SK-N-SH (cell line): ENCODE measurements around the gene KRT32. TPM values are rescaled to one million over a fixed set of nuclear protein-coding genes. Genes with fewer than 3 reads are reported as not detected.
"Not testable (repeated sequence)": the region's sequence is repeated elsewhere in the genome, so short reads cannot be mapped to it uniquely, and the experiment has no call there.

Experiments used
- CTCF ChIA-PET: fragments of 300-600, 350-600 bp; formaldehyde crosslinking; extraction: SDS; loops from one replicate; lab custom pipeline; 2021; lab: Yijun Ruan, JAX
- POLR2A ChIA-PET: fragments of 350-600 bp; sonication (Branson Sonifier 250); formaldehyde crosslinking; extraction: SDS; loops from one replicate; lab custom pipeline; 2020; ENCODE audit warnings: antibody characterized with exemption, inconsistent platforms; lab: Yijun Ruan, JAX
- DNase-seq: peaks from one replicate; pipeline ENCODE4 v3.0.0; 2012
- H2AFZ ChIP-seq: fragments of 200-600 bp; sonication (generic); 2 replicates; pipeline ENCODE4 v1.8.1; 2016; ENCODE audit warnings: antibody characterized with exemption, mild to moderate bottlenecking, low read depth
- H3F3A ChIP-seq: fragments of 200-600 bp; sonication (generic); replicated peaks from 2 replicates; pipeline ENCODE3; 2016; ENCODE audit warnings: antibody characterized with exemption, mild to moderate bottlenecking; ENCODE audit not compliant: insufficient read depth
- H3K27ac ChIP-seq, 2 experiments: fragments of 200-500 bp in 1 of 2; fragments of 200-600 bp in 1 of 2; sonication (Bioruptor generic) in 1 of 2; sonication (generic), shearing (Covaris generic) in 1 of 2; 2 replicates each; pipeline versions ENCODE4 v1.5.1 to v1.6.1; 2014 to 2016; ENCODE audit warnings: low read depth in 2 of 2, inconsistent platforms in 1 of 2, low read length in 1 of 2, mild to moderate bottlenecking in 1 of 2, mixed read lengths in 1 of 2
- H3K27me3 ChIP-seq: fragments of 200-600 bp; sonication (generic), shearing (Covaris generic); 2 replicates; pipeline ENCODE4 v1.6.1; 2016; ENCODE audit warnings: mixed run types; ENCODE audit not compliant: insufficient read depth
- H3K36me3 ChIP-seq, 2 experiments: fragments of 200-500 bp in 1 of 2; fragments of 200-600 bp in 1 of 2; sonication (Bioruptor generic) in 1 of 2; sonication (generic) in 1 of 2; replicated peaks in 1 of 2; 2 replicates each; pipeline versions ENCODE3 to v1.5.1; 2014 to 2016; ENCODE audit warnings: low read length in 1 of 2, mild to moderate bottlenecking in 1 of 2; ENCODE audit not compliant: insufficient read depth in 2 of 2, control insufficient read depth in 1 of 2
- H3K4me1 ChIP-seq, 2 experiments: fragments of 200-500 bp in 1 of 2; fragments of 200-600 bp in 1 of 2; sonication (Bioruptor generic) in 1 of 2; sonication (generic), shearing (Covaris generic) in 1 of 2; 2 replicates each; pipeline versions ENCODE4 v1.5.1 to v1.6.1; 2014 to 2016; ENCODE audit warnings: low read depth in 1 of 2, low read length in 1 of 2, mixed run types in 1 of 2; ENCODE audit not compliant: insufficient read depth in 2 of 2, control insufficient read depth in 1 of 2
- H3K4me2 ChIP-seq: fragments of 200-600 bp; sonication (generic), shearing (Covaris generic); 2 replicates; pipeline ENCODE4 v1.6.1; 2017; ENCODE audit warnings: mixed run types
- H3K4me3 ChIP-seq, 2 experiments: fragments of 200-500 bp in 1 of 2; fragments of 200-600 bp in 1 of 2; sonication (Bioruptor generic) in 1 of 2; sonication (generic), shearing (Covaris generic) in 1 of 2; 2 replicates each; pipeline versions ENCODE4 v1.5.1 to v1.8.1; 2014 to 2016; ENCODE audit warnings: low read depth in 2 of 2, inconsistent platforms in 1 of 2, low read length in 1 of 2, mild to moderate bottlenecking in 1 of 2, mixed read lengths in 1 of 2, moderate library complexity in 1 of 2
- H3K79me2 ChIP-seq: fragments of 200-600 bp; sonication (generic); 2 replicates; pipeline ENCODE4 v1.8.1; 2017; ENCODE audit warnings: mild to moderate bottlenecking; ENCODE audit not compliant: insufficient read depth
- H3K9ac ChIP-seq: fragments of 200-600 bp; sonication (generic); 2 replicates; pipeline ENCODE4 v1.6.1; 2017; ENCODE audit warnings: mixed run types
- H3K9me2 ChIP-seq: fragments of 200-600 bp; sonication (generic); 2 replicates; pipeline ENCODE4 v1.6.1; 2017; ENCODE audit warnings: mixed run types
- H3K9me3 ChIP-seq: fragments of 200-600 bp; sonication (generic); 2 replicates; pipeline ENCODE4 v1.6.1; 2017; ENCODE audit warnings: mixed run types, mild to moderate bottlenecking, moderate library complexity
- H4K20me1 ChIP-seq: fragments of 200-600 bp; sonication (generic); 2 replicates; pipeline ENCODE4 v1.6.1; 2017; ENCODE audit warnings: mild to moderate bottlenecking, mixed run types; ENCODE audit not compliant: insufficient read depth
- CHD2 ChIP-seq: fragments of 150-350 bp; IDR thresholded peaks from 2 replicates; pipeline ENCODE4 v1.6.1; 2018; ENCODE audit warnings: low read length; ENCODE audit not compliant: partially characterized antibody
- ELF1 ChIP-seq: IDR thresholded peaks from 2 replicates; pipeline ENCODE4 v1.4.0; 2012
- EP300 ChIP-seq, 2 experiments: IDR thresholded peaks; 2 replicates each; pipeline versions ENCODE4 v1.4.0 to v1.6.1; 2012; ENCODE audit warnings: borderline replicate concordance in 1 of 2, low read depth in 1 of 2, low read length in 1 of 2
- EZH2phosphoT487 ChIP-seq: fragments of 200-600 bp; sonication (generic); IDR thresholded peaks from 2 replicates; pipeline ENCODE4 v1.6.1; 2017; ENCODE audit warnings: low read depth, mixed run types, mild to moderate bottlenecking, antibody characterized with exemption, moderate library complexity, borderline replicate concordance
- FOXJ3 ChIP-seq: sonication (generic); formaldehyde crosslinking; IDR thresholded peaks from 2 replicates; pipeline ENCODE4 v1.5.1; 2020; ENCODE audit warnings: mild to moderate bottlenecking, missing genetic modification reagents
- FOXM1 ChIP-seq: IDR thresholded peaks from 2 replicates; pipeline ENCODE4 v1.4.0; 2012; ENCODE audit warnings: low read depth, mild to moderate bottlenecking
- GABPA ChIP-seq: IDR thresholded peaks from 2 replicates; pipeline ENCODE4 v1.4.0; 2012; ENCODE audit warnings: low read depth, mild to moderate bottlenecking
- MEF2A ChIP-seq: IDR thresholded peaks from 2 replicates; pipeline ENCODE4 v1.4.0; 2012; ENCODE audit warnings: low read depth, borderline replicate concordance
- NRF1 ChIP-seq: IDR thresholded peaks from 2 replicates; pipeline ENCODE4 v1.6.1; 2012; ENCODE audit warnings: low read depth, mild to moderate bottlenecking, low read length
- POLR2AphosphoS5 ChIP-seq: IDR thresholded peaks from 2 replicates; pipeline ENCODE4 v1.6.1; 2012; ENCODE audit warnings: low read depth, low read length
- RFX5 ChIP-seq: IDR thresholded peaks from 2 replicates; pipeline ENCODE4 v1.6.1; 2012; ENCODE audit warnings: mild to moderate bottlenecking, improper control_type of control experiment, low read length
- SMC3 ChIP-seq: IDR thresholded peaks from 2 replicates; pipeline ENCODE4 v1.6.1; 2012; ENCODE audit warnings: low read depth, low read length, improper control_type of control experiment
- TAF1 ChIP-seq: IDR thresholded peaks from 2 replicates; pipeline ENCODE4 v1.6.1; 2012; ENCODE audit warnings: low read depth, mild to moderate bottlenecking, low read length, moderate library complexity, borderline replicate concordance
- TCF12 ChIP-seq: IDR thresholded peaks from 2 replicates; pipeline ENCODE4 v1.4.0; 2012
- TEAD4 ChIP-seq: IDR thresholded peaks from 2 replicates; pipeline ENCODE4 v1.4.0; 2012; ENCODE audit warnings: mild to moderate bottlenecking, borderline replicate concordance; ENCODE audit not compliant: insufficient read depth
- WGBS: methylation state at CpG from one replicate; pipeline ENCODE4 v1.1.6; 2017; ENCODE audit warnings: low lambda C conversion rate; 5-methylcytosine and 5-hydroxymethylcytosine counted together
- polyA plus RNA-seq, 3 experiments: library from polyadenylated mRNA; depleted of rRNA; stranded (reverse); fragments of >200 nt; gene quantifications; 2 replicates each; pipeline ENCODE4 v1.2.3, GENCODE V29; 2012
- TF ChIP-seq, protein P1 (sequence below): fragments of 200-600 bp; sonication (generic); IDR thresholded peaks from 2 replicates; pipeline ENCODE4 v1.6.1; 2017; ENCODE audit warnings: antibody characterized with exemption, mild to moderate bottlenecking, moderate library complexity
- TF ChIP-seq, protein P2 (sequence below): IDR thresholded peaks from 2 replicates; pipeline ENCODE4 v1.4.0; 2012; ENCODE audit warnings: low read depth, borderline replicate concordance
- TF ChIP-seq, protein P3 (sequence below): fragments of 150-350 bp; IDR thresholded peaks from 2 replicates; pipeline ENCODE4 v1.6.1; 2017; ENCODE audit warnings: antibody characterized with exemption, low read length, low read depth, borderline replicate concordance
- TF ChIP-seq, protein P4 (sequence below): fragments of 150-350 bp; IDR thresholded peaks from 2 replicates; pipeline ENCODE4 v1.6.1; 2016; ENCODE audit warnings: mild to moderate bottlenecking, low read depth, low read length
- TF ChIP-seq, protein P5 (sequence below): IDR thresholded peaks from 2 replicates; pipeline ENCODE4; 2012

The KRT32 gene
- polyA plus RNA-seq, 1 of the 3 experiments (the other 2 are of a cell fraction), result not detected

DNA sequence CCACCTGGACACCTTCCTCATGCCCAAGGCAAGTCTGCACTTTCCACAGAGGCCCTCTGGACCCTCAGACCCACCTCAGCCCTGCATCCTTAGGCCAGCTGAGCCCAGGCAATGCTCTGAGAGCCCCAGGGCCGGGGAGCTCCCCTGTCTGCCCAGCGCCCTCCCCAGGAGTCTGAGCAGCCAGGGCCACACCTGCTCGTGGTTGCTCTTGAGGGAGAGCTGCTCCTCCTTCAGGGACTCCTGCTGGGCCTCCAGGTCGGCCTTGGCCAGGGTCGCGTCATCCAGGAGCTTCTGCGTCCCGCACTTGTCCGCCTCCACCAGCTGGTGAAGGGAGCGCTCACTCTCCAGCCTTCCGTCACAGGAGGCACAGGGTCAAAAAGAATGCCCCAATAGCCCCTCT is 44.6 kb downstream of the KRT32 start:
- H2AFZ ChIP-seq, H4K20me1 ChIP-seq, H3K4me3 ChIP-seq, H3K9me3 ChIP-seq, POLR2A ChIA-PET, H3K9me2 ChIP-seq, H3K9ac ChIP-seq, H3K27ac ChIP-seq, H3K4me2 ChIP-seq, CTCF ChIA-PET, H3K36me3 ChIP-seq, DNase-seq, H3K79me2 ChIP-seq, H3F3A ChIP-seq, H3K27me3 ChIP-seq: not testable (repeated sequence)
- WGBS, result 78% methylated on average over 9 of the region's 11 CpGs
- peaks cover 0 to 27% of the 10 kb centered on the region in 2 experiments; a peak in 2 of 4 replicates for H3K4me1 ChIP-seq

DNA sequence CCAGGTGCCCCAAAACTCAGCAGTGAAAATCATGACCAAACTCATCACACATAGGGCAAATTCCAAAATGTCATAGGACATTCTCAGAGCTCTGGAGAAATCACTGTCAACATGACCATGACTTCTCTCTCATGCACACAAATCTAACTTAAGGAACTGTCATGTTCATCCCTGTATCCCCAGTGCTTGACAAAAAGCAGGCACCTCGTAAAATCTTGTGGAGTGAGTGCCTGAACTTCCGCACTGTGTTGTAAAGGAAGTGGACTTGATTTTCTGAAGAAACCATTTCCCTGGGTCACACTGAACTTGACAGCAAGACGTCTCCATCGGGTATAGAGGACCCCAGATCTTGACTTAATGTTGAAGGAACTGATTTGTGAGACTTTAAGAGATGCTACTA is 45.6 kb downstream of the KRT32 start:
- Histone ChIP-seq H3K4me2 (0 out of 2 replicates have a peak overlapping the region, but pooled peaks have one; percentile 34), H3K4me1 (peaks cover 0 to 33% of the 10 kb centered on the region in 2 experiments; a peak in 2 of 4 replicates), H3K9me3 (no peaks in the 10 kb centered on the region), H2AFZ (no peak overlapping the region), H3K79me2 (no peaks in the 10 kb centered on the region), H3K36me3 (no peaks in the 10 kb centered on the region), H3K27me3 (no peaks in the 10 kb centered on the region), H4K20me1 (no peaks in the 10 kb centered on the region), H3F3A (peaks cover 4% of the 10 kb centered on the region), H3K9me2 (no peaks in the 10 kb centered on the region), H3K9ac (no peak overlapping the region), H3K27ac (no peak overlapping the region), H3K4me3 (no peak overlapping the region)
- TF ChIP-seq FOXM1, result no peak
- TF ChIP-seq SMC3, result no peak
- TF ChIP-seq GABPA, result no peak
- TF ChIP-seq FOXJ3 (CRISPR knock-in tag), result no peak
- TF ChIP-seq, protein P1, sequence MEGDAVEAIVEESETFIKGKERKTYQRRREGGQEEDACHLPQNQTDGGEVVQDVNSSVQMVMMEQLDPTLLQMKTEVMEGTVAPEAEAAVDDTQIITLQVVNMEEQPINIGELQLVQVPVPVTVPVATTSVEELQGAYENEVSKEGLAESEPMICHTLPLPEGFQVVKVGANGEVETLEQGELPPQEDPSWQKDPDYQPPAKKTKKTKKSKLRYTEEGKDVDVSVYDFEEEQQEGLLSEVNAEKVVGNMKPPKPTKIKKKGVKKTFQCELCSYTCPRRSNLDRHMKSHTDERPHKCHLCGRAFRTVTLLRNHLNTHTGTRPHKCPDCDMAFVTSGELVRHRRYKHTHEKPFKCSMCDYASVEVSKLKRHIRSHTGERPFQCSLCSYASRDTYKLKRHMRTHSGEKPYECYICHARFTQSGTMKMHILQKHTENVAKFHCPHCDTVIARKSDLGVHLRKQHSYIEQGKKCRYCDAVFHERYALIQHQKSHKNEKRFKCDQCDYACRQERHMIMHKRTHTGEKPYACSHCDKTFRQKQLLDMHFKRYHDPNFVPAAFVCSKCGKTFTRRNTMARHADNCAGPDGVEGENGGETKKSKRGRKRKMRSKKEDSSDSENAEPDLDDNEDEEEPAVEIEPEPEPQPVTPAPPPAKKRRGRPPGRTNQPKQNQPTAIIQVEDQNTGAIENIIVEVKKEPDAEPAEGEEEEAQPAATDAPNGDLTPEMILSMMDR, result no peak
- no peak for TF ChIP-seq RFX5
- no peak for TF ChIP-seq TAF1
- no peak for TF ChIP-seq ELF1
- no peak for TF ChIP-seq TCF12
- TF ChIP-seq, protein P2, sequence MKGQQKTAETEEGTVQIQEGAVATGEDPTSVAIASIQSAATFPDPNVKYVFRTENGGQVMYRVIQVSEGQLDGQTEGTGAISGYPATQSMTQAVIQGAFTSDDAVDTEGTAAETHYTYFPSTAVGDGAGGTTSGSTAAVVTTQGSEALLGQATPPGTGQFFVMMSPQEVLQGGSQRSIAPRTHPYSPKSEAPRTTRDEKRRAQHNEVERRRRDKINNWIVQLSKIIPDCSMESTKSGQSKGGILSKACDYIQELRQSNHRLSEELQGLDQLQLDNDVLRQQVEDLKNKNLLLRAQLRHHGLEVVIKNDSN, result no peak
- TF ChIP-seq TEAD4, result no peak
- TF ChIP-seq, protein P3, sequence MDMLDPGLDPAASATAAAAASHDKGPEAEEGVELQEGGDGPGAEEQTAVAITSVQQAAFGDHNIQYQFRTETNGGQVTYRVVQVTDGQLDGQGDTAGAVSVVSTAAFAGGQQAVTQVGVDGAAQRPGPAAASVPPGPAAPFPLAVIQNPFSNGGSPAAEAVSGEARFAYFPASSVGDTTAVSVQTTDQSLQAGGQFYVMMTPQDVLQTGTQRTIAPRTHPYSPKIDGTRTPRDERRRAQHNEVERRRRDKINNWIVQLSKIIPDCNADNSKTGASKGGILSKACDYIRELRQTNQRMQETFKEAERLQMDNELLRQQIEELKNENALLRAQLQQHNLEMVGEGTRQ, result no peak
- TF ChIP-seq, protein P4, sequence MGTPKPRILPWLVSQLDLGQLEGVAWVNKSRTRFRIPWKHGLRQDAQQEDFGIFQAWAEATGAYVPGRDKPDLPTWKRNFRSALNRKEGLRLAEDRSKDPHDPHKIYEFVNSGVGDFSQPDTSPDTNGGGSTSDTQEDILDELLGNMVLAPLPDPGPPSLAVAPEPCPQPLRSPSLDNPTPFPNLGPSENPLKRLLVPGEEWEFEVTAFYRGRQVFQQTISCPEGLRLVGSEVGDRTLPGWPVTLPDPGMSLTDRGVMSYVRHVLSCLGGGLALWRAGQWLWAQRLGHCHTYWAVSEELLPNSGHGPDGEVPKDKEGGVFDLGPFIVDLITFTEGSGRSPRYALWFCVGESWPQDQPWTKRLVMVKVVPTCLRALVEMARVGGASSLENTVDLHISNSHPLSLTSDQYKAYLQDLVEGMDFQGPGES, result no peak
- no peak for TF ChIP-seq NRF1
- TF ChIP-seq EZH2phosphoT487, result no peak
- TF ChIP-seq, protein P5, sequence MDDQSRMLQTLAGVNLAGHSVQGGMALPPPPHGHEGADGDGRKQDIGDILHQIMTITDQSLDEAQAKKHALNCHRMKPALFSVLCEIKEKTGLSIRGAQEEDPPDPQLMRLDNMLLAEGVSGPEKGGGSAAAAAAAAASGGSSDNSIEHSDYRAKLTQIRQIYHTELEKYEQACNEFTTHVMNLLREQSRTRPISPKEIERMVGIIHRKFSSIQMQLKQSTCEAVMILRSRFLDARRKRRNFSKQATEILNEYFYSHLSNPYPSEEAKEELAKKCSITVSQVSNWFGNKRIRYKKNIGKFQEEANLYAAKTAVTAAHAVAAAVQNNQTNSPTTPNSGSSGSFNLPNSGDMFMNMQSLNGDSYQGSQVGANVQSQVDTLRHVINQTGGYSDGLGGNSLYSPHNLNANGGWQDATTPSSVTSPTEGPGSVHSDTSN, result no peak
- TF ChIP-seq MEF2A, result no peak
- no peak for TF ChIP-seq EP300 (IDR thresholded peaks at IDR 0.05; ENCODE audit: borderline replicate concordance in 1 of 2, low read depth in 1 of 2, low read length in 1 of 2)
- TF ChIP-seq POLR2AphosphoS5, result no peak
- no peak for TF ChIP-seq CHD2
- no peak for DNase-seq
- WGBS, result 60% methylated on average over 4 of the region's 4 CpGs
- ChIA-PET POLR2A (no interaction called here), CTCF (no interaction called here)
